Epidermal melanocyte (primary cell): ENCODE data around the gene AP1B1.
"Not testable (repeated sequence)": the region's sequence is repeated elsewhere in the genome, so short reads cannot be mapped to it uniquely, and the experiment has no call there.

Experiments used
- DNase-seq: peaks from one replicate; pipeline ENCODE4 v3.0.0; 2011; ENCODE audit warnings: low spot score; ENCODE audit not compliant: insufficient read length

AP1B1 gene

GRCh38 chr22:29388759-29389090 is 355 bp upstream of the AP1B1 start:
- no peak for DNase-seq

DNA sequence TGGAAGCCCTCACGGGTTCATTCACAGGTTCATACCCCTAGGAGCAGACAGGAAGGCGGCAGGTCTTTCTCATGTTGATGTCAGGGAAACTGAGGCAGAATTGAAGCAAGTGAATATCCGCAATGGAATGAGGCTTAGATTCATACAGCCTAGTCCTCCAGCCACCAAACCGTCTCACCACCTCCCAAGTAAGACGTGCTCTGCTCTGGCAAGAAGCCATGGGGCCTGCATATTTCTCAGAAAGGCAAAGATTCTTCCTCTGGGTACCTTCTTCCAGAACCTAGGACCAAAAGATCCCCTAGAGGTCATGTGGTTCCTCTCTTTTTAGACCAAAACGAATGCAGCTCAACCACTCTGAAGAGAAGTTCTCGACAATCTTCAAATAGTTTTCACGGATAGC is 1.7 kb downstream of the AP1B1 start:
- no peak for DNase-seq

DNA sequence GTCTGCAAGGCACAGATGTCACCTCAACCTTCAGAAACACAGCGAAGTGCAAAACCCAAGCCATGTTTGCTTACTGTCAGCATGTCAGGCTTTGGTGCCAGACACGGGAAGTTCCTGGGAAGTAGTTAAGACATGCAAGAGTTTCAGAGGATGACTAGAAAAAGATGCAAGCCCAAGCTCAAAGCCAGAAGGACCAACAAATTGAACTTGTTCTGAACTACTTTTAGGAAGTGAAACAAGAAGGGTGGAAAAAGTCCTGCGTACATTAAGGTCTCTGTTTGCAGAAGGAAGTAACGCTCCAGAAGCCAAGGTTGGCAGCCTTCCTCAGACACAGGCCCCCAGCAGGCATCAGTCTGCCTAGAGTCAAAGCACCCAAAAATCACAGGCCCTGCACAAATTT is 2.6 kb downstream of the AP1B1 start:
- no peak for DNase-seq

- no peak for DNase-seq
These were observed 3.1 kb downstream of the AP1B1 start for GRCh38 chr22:29385151-29385704.

DNA sequence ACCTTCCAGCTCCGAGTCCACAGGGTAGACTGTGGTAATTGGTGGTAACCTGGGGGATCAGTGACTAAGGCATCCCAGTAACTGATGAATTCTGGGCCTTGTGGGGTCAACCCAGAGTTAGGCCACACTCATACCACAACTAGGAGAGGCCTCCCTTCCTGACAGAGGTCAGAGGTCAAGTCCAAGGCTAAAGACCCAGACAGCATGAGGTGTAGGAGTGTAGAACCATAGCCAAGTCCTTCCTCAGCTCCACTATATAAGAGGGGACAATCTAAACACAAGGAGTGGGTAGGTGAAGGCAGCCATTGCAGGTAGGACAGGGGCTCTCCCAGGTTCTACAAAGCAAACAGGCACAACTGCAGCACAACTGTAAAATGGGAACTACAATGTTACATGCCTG is 4.6 kb downstream of the AP1B1 start:
- no peak for DNase-seq

DNA sequence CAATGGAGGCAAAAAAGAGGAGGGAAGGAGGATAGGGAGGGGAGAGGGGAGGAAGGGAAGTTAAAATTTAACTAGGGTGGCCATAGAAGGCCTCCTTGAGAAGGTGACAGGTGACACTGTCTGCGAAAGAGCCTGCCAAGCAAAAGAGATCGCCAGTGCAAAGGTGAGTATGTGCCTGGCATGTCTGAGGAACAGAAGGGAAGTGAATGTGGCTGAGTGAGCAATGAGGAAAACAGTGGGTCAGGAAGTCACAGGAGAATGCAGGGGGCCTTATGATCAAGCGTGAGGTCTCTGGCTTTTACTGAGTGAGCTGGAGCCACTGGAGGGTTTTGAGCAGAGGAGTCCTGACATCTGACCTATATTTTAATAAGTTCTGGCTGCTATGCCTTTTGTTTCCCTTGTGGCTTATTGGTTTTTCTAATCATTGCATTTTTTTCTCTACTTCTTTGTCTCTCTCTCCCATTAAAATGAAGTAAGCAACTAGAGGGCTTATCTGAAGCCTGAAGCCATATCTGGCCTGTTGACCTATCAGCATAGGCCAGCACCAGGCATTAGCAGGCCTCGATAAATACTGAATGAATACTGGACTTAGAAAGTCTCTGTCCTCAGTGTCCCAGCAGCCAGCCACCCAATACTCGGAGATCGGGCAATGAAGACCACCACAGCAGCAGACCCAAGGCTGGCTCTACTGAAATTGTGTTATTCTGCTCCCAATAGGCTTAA is 5.6 kb downstream of the AP1B1 start:
- no peak for DNase-seq

- no peak for DNase-seq
These were observed 7.5 kb downstream of the AP1B1 start for GRCh38 chr22:29380856-29381255.

DNA sequence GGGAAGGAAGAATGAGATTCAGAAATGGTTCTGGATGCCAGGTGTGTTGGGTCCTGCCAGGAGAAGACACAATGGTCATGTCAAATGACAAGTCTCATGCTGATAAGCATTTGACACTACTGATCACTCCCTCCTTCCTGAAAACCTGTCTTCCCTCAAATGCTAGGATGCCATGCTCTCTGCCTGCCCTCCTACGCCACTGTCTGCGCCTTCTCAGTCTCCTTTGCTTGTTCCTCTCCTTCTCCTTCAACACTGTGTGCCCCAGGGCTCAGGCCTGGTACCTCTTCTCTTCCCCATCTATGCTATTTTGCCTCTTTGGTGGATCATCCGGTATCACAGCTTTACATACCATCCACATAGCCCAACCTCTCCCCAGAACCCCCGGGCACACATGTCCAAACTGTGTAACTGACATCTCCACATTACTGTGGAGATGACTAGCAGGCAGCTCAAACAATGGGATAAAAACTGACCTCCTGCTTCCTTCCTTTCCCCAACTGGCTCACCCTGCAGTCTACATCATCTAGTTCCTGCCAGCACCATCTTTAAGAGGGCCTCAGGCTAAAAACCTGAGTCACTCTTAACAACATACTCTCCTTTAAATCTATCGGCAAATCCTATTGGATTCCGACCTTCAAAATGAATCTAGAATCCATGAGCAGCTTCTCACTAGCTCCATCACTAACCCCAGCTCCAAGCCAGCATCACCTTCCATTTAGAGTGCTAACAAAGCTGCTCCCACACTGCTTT is 8.2 kb downstream of the AP1B1 start:
- no peak for DNase-seq

GRCh38 chr22:29379258-29379657 is 9.1 kb downstream of the AP1B1 start:
- DNase-seq = no peak

DNA sequence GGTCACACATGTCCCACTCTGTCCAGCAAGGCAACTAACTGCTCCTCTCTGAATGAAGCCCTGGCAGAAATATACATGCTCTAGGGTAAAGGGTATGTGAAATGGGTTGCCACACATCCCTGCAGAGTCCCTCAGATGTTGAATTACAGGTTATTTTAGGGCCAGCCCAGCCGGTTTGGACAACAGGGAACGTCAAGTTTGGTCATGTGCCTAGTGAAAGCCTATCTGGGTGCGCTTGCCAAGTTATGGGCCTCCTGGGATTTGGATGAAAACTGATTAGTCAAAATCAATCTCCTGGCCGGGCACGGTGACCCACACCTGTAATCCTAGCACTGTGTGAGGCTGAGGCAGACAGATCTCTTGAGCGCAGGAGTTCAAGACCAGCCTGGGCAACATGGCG is 10.4 kb downstream of the AP1B1 start:
- DNase-seq = no peak

- not testable (repeated sequence) for DNase-seq
These were observed 11.7 kb downstream of the AP1B1 start for GRCh38 chr22:29376705-29377104.

DNA sequence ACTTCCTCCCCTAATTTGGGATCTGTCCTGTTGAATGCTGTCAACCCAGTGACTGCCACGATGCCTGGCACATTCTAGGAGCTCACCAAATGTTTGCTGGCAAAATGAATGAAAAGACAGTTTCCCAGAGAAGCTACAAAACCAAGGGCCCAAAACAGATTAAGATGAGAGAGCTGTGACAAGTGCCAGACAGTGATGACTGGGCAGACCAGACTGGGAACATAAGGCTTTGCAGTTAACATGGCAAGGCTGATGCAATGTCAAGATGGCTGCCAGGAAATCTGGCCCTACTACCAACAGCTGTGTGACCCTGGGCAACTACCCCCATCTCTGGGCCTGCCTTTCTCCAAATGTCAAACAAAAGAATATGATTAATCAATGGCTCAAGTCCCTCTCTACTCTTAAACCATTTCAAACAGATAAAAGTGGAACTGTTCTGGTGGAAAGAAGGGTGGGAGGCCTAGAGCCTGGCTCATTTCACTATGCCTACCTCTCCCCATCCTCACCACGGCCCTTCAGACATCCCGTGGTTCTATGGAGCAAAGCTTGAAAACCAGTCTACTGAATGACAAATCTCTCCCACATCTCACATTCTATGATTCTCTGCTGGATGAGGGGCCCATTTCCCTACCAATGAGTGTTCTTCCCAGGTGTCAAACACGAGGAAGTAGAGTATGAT is 12.8 kb downstream of the AP1B1 start:
- DNase-seq = no peak

GRCh38 chr22:29374806-29375205 is 13.6 kb downstream of the AP1B1 start:
- not testable (repeated sequence) for DNase-seq

GRCh38 chr22:29374401-29374800 is 14.0 kb downstream of the AP1B1 start:
- DNase-seq = no peak

DNA sequence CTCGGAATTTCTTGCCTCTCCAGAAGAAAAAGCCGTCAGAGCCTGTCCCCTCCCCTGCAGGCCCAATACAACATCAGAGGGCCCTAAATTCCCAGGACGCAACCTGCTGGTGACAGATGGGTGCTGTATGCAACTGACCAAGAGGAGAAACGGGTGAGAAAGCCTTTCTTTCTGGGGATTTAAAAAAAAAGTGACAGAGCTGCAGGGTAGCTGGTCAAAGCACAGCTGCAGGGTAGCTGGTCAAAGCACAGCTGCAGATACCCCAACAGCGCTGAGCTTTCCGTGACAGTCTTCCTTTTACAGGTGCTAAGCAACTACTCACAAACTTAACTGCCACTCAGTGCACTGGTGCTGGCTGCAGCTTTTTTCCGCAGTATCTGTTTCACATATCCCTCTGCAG is 17.8 kb downstream of the AP1B1 start:
- no peak for DNase-seq

- no peak for DNase-seq
These were observed 18.9 kb downstream of the AP1B1 start for GRCh38 chr22:29369460-29369859.

DNA sequence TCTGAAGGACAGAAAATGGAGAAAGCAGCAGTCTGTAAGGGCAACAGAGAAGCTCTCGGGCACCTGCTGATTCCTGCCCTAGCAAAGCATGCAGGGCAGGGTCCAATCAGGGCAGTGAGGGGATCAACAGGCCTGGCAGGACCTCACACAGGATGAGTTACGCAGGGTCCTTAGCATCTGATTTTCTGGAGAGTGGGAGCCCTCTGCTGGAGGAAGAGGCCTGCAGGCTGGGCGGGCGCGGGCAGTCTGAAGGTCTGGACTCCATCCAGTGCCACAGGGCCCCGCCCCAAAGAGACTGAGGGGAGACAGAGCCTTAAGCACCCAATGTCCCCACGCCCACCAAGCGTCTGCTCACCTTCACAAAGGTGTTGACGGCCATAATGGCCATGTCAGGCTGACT is 28.9 kb downstream of the AP1B1 start:
- no peak for DNase-seq

DNA sequence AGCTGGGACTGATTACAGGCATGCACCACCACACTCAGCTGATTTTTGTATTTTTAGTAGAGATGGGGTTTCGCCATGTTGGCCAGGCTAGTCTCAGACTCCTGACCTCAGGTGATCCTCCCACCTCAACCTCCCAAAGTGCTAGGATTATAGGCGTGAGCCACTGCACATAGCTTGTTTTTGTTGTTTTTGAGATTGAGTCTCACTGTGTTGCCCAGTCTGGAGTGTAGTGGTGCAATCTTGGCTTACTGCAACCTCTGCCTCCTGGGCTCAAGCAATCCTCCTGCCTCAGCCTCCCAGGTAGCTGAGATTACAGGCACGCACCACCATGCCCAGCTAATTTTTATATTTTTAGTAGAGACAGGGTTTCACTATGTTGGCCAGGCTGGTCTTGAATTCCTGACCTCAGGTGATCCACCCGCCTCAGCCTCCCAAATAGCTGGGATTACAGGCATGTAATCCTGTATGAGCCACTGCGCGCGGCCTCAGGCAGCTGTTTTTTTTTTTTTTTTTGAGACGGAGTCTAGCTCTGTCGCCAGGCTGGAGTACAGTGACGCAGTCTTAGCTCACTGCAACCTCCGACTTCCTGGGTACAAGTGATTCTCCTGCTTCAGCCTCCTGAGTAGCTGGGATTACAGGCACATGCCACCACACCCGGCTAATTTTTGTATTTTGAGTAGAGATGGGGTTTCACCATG is 31.0 kb downstream of the AP1B1 start:
- not testable (repeated sequence) for DNase-seq

GRCh38 chr22:29353860-29354259 is 34.5 kb downstream of the AP1B1 start:
- no peak for DNase-seq

DNA sequence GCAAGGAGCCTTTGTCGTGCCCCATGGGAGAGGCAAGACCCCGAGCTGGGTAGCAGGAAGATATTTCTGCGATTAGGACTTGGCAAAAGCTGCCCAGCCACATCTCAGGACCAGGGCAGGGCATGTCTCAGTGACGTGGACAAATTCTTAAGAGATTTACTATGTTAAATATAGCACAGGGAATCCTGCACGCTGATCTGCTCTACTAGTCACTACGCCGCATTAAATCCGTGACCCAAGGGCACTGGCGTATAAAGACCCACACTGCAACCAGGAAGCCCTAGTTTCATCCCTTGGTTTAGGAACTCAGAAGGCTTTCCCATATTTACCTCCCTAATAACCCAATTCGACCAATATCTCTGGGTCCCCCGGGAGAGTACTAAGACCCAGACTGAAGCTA is 35.1 kb downstream of the AP1B1 start:
- DNase-seq = no peak

- DNase-seq = no peak
These were observed 35.6 kb downstream of the AP1B1 start for GRCh38 chr22:29352778-29353177.

- no peak for DNase-seq
These were observed 36.5 kb downstream of the AP1B1 start for GRCh38 chr22:29351891-29352290.
